ENCODE data around the gene TH. TPM values are rescaled to one million over a fixed set of nuclear protein-coding genes. Genes with fewer than 3 reads are reported as not detected.

Gene TH
- polyA plus RNA-seq, 1 donor from 2014 or later = 3.6 TPM

DNA sequence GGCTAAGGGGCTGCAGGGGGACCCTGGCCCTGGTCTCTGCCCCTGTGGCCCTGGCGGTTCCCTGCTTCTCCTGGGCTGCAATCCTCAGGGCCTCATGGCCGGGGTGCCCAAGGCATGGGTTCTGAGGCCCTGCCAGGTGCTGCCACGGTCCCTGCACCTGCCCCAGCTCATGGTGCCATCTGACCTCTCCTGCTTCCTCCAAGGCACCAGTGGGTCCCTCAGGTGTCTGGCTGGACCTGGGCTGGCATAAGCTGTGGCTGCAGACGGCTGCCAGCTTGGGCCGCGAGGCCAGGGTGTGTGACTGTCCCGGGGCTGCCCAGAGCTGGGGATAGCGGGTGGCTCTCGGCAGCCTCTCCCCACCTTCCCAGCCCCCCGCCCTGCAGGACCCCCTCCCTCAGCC lies 12.6 kb downstream of the TH start:
- H3K27me3 ChIP-seq (ENCODE audit: insufficient read depth, low read depth, low read length) = no peaks in the 10 kb centered on the region
- no peaks in the 10 kb centered on the region for H3K9me3 ChIP-seq (ENCODE audit: low read length)
- H4K20me1 ChIP-seq (ENCODE audit: insufficient read depth) = no peaks in the 10 kb centered on the region
- no peaks in the 10 kb centered on the region for H3K9me2 ChIP-seq (ENCODE audit: insufficient read depth, low read length)
- no peaks in the 10 kb centered on the region for H3K79me2 ChIP-seq (replicated peaks; ENCODE audit: insufficient read depth, low read length)
- H3K4me2 ChIP-seq (ENCODE audit: low read length) = no peak overlapping the region
- H2AFZ ChIP-seq (ENCODE audit: low read depth, low read length) = no peak overlapping the region
- no peak overlapping the region for H3K4me3 ChIP-seq (ENCODE audit: low read length)
- H3K36me3 ChIP-seq (ENCODE audit: insufficient read depth, low read length) = no peaks in the 10 kb centered on the region
- no peaks in the 10 kb centered on the region for H3F3A ChIP-seq (ENCODE audit: insufficient read depth, low read length, poor library complexity, severe bottlenecking)
- H3K27ac ChIP-seq (ENCODE audit: low read length) = no peak overlapping the region
- no peak overlapping the region for H3K9ac ChIP-seq (ENCODE audit: low read length)
- TF ChIP-seq SMC3 (conservative IDR thresholded peaks at IDR 0.05; ENCODE audit: poor library complexity) (no peak), TAF1 (IDR thresholded peaks at IDR 0.05; ENCODE audit: low read depth) (no peak), POLR2AphosphoS5 (IDR thresholded peaks at IDR 0.05) (no peak), EZH2 (IDR thresholded peaks at IDR 0.05; ENCODE audit: borderline replicate concordance, insufficient read depth, low read length, poor library complexity, severe bottlenecking) (no peak)

- Histone ChIP-seq H3K27ac (ENCODE audit: low read length) (no peak overlapping the region), H3K79me2 (replicated peaks; ENCODE audit: insufficient read depth, low read length) (no peaks in the 10 kb centered on the region), H3K27me3 (ENCODE audit: insufficient read depth, low read depth, low read length) (no peaks in the 10 kb centered on the region), H3K9me3 (ENCODE audit: low read length) (no peaks in the 10 kb centered on the region), H2AFZ (ENCODE audit: low read depth, low read length) (no peak overlapping the region), H3K9me2 (ENCODE audit: insufficient read depth, low read length) (no peaks in the 10 kb centered on the region), H4K20me1 (ENCODE audit: insufficient read depth) (no peaks in the 10 kb centered on the region), H3F3A (ENCODE audit: insufficient read depth, low read length, poor library complexity, severe bottlenecking) (no peaks in the 10 kb centered on the region), H3K4me2 (ENCODE audit: low read length) (no peak overlapping the region), H3K36me3 (ENCODE audit: insufficient read depth, low read length) (no peaks in the 10 kb centered on the region), H3K4me3 (ENCODE audit: low read length) (no peak overlapping the region), H3K9ac (ENCODE audit: low read length) (no peak overlapping the region)
- TF ChIP-seq, protein P1, sequence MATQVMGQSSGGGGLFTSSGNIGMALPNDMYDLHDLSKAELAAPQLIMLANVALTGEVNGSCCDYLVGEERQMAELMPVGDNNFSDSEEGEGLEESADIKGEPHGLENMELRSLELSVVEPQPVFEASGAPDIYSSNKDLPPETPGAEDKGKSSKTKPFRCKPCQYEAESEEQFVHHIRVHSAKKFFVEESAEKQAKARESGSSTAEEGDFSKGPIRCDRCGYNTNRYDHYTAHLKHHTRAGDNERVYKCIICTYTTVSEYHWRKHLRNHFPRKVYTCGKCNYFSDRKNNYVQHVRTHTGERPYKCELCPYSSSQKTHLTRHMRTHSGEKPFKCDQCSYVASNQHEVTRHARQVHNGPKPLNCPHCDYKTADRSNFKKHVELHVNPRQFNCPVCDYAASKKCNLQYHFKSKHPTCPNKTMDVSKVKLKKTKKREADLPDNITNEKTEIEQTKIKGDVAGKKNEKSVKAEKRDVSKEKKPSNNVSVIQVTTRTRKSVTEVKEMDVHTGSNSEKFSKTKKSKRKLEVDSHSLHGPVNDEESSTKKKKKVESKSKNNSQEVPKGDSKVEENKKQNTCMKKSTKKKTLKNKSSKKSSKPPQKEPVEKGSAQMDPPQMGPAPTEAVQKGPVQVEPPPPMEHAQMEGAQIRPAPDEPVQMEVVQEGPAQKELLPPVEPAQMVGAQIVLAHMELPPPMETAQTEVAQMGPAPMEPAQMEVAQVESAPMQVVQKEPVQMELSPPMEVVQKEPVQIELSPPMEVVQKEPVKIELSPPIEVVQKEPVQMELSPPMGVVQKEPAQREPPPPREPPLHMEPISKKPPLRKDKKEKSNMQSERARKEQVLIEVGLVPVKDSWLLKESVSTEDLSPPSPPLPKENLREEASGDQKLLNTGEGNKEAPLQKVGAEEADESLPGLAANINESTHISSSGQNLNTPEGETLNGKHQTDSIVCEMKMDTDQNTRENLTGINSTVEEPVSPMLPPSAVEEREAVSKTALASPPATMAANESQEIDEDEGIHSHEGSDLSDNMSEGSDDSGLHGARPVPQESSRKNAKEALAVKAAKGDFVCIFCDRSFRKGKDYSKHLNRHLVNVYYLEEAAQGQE (IDR thresholded peaks at IDR 0.05; ENCODE audit: borderline replicate concordance) = no peak
These were observed 13.3 kb downstream of the TH start for GRCh38 chr11:2158296-2158737.

DNA sequence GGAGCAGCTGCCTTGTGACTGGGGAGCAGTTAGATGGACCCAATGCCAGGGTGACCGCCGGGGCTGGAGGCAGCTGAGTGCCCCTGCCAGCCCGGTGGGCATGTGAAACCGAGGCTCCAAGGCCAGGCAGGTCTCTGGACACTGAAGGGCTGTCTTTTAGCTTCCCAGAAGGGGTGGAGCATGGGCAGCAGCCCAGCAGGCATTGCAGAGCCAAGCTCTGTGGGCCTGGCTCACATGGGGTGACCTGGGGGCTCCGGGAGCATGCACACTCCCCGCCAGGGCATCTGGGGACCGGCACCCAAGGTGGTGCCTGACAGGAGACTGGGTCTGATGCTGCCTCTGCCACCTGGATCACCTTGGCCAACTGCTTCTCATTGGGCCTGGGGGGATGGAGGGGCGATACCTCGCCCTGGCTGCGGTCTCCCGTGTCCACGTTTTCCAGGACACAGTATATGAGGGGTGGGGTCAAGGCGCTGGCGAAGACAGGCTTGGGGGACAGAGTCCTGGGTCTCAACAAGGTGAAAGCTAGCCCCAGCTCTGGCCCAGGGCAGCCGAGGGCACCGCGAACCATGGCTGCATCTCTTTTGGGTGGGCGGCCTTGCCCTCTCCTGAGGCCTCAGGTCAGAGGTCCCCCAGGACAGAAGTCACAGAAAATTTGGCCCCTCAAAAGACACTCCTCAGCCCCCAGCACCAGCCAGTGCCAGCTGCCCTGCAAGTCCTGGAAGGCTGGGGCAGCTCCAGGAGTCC lies 14.1 kb downstream of the TH start:
- no peak overlapping the region for H3K27ac ChIP-seq (ENCODE audit: low read length)
- H3K9ac ChIP-seq (ENCODE audit: low read length) = no peak overlapping the region
- H4K20me1 ChIP-seq (ENCODE audit: insufficient read depth) = no peaks in the 10 kb centered on the region
- no peaks in the 10 kb centered on the region for H3K9me3 ChIP-seq (ENCODE audit: low read length)
- H3K36me3 ChIP-seq (ENCODE audit: insufficient read depth, low read length) = no peaks in the 10 kb centered on the region
- H3K9me2 ChIP-seq (ENCODE audit: insufficient read depth, low read length) = no peaks in the 10 kb centered on the region
- no peaks in the 10 kb centered on the region for H3K27me3 ChIP-seq (ENCODE audit: insufficient read depth, low read depth, low read length)
- TF ChIP-seq POLR2AphosphoS5 (IDR thresholded peaks at IDR 0.05) = no peak
- H3K79me2 ChIP-seq (replicated peaks; ENCODE audit: insufficient read depth, low read length) = no peaks in the 10 kb centered on the region
- H3K4me2 ChIP-seq (ENCODE audit: low read length) = no peak overlapping the region
- no peak overlapping the region for H3K4me3 ChIP-seq (ENCODE audit: low read length)
- H2AFZ ChIP-seq (ENCODE audit: low read depth, low read length) = no peak overlapping the region
- H3F3A ChIP-seq (ENCODE audit: insufficient read depth, low read length, poor library complexity, severe bottlenecking) = no peaks in the 10 kb centered on the region
